ENCODE measurements around the gene MICAL2. TPM values are rescaled to one million over a fixed set of nuclear protein-coding genes. Genes with fewer than 3 reads are reported as not detected.

The MICAL2 gene
- total RNA-seq, 1 experiment from 2014 or later: 151 TPM

DNA sequence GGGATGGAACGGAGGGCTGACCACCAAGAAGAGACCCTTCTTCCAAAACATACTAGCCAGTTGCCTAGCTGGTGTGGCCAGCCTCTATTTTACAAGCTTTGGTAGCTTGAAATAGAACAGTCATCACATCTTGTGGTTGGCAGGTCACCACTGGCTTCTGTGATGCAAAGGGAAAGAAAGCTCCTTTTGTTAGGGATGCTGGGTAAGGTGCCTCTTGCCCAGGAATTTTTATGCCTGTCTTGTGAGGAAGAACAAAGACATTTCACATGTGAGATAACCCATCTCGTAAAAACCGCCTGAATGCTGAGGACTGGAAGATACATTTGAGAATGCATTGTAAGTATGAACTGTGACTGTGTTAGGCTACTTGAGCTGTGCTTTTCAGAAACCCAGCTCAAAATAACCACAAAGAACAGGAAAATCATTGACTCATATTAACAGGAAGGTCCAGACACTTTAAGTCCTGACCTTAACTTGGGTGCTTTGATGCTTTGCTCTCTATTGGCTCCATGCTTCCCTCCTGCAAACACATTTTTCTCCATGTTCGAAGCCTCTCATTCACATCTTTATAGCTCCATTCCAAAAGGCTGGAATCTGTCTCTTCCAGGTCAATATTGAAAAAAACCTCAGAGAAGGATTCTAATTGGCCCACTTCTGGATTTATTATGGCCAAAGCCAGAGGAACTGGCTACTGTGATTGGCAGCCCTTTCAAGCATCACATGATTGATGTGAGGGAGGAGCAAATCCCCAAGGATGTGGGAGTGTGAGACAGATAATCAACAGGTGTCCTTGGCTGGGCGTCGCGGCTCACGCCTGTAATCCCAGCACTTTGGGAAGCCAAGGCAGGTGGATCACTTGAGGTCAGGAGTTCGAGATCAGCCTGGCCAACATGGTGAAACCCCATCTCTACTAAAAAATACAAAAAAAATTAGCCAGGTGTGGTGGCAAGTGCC, 53.9 kb downstream of the MICAL2 start:
- H3K4me3 Mint-ChIP-seq (ENCODE audit: unreplicated experiment): no peak overlapping the region
- no peak overlapping the region for H3K27ac Mint-ChIP-seq (ENCODE audit: low read depth, unreplicated experiment)
- H3K27me3 Mint-ChIP-seq (ENCODE audit: insufficient read depth, unreplicated experiment): no peaks in the 10 kb centered on the region
- intact Hi-C loops (cut with micrococcal nuclease): loop anchor here (5.0 kb wide), 1 partner anchor 42 kb away; no protein-coding TSS in a partner anchor
- POLR2A ChIA-PET: interaction anchor here (0.6 to 2.3 kb wide), 10 partner anchors 11 to 38 kb away, joined by 3 to 17 read pairs (median 4); no protein-coding TSS in a partner anchor
- DNase-seq (ENCODE audit: unreplicated experiment): no peak
- peaks cover 58% of the 10 kb centered on the region for H3K4me1 Mint-ChIP-seq (ENCODE audit: insufficient read depth, unreplicated experiment)
- no peaks in the 10 kb centered on the region for H3K9me3 Mint-ChIP-seq (ENCODE audit: unreplicated experiment)
- CTCF ChIA-PET: interaction anchor here (0.6 to 2.3 kb wide), 9 partner anchors 16 to 121 kb away, joined by 3 to 18 read pairs (median 5); no protein-coding TSS in a partner anchor
- TF ChIP-seq CTCF (IDR thresholded peaks at IDR 0.05; ENCODE audit: unreplicated experiment): no peak
- peaks cover 30% of the 10 kb centered on the region for H3K36me3 Mint-ChIP-seq (ENCODE audit: insufficient read depth, unreplicated experiment)
- BruUV-seq (replicated peaks): no TSS peak

DNA sequence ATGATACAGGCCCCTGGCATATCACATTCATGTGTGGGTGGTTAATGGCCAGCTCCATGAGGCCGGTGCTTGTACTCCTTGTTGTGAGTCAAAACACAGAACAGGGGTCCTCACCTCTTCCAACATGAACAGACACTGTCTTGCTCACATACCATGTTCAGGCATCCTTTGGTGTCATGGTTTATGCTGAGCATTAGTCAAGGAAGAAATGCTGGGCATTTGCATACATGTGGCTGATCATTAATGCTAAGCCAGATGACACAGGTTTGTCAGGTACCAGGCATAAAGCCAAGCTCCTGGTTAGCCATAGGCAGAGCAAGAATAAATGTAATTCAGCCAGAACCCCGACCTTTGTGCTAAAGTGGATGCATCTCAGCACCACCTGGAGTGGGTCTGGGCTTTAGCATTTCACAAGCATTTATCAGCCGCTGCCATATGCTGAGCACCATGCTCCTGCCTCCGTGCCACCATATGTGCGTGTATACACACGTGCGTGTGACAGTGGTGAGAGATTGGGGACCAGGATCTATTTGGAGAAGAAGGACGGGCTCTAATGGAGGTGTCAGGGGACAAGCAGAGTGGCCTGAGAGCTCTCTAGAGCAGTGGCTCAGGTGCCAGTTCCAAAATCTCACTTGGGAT, 55.0 kb downstream of the MICAL2 start:
- no TSS peak for BruUV-seq (replicated peaks)
- Mint-ChIP-seq H3K9me3 (ENCODE audit: unreplicated experiment) (no peaks in the 10 kb centered on the region), H3K36me3 (ENCODE audit: insufficient read depth, unreplicated experiment) (peaks cover 26% of the 10 kb centered on the region), H3K27ac (ENCODE audit: low read depth, unreplicated experiment) (no peak overlapping the region), H3K4me3 (ENCODE audit: unreplicated experiment) (no peak overlapping the region), H3K27me3 (ENCODE audit: insufficient read depth, unreplicated experiment) (no peaks in the 10 kb centered on the region), H3K4me1 (ENCODE audit: insufficient read depth, unreplicated experiment) (peaks cover 48% of the 10 kb centered on the region)
- ChIA-PET POLR2A (interaction anchor here (0.7 to 2.3 kb wide), 5 partner anchors 13 to 40 kb away, joined by 3 to 17 read pairs (median 4); no protein-coding TSS in a partner anchor), CTCF (interaction anchor here (1.2 to 2.3 kb wide), 2 partner anchors 71 to 77 kb away, joined by 6 to 18 read pairs; no protein-coding TSS in a partner anchor)
- no peak for DNase-seq (ENCODE audit: unreplicated experiment)
- TF ChIP-seq CTCF (IDR thresholded peaks at IDR 0.05; ENCODE audit: unreplicated experiment): no peak
- intact Hi-C loops (cut with micrococcal nuclease): loop anchor here (5.0 kb wide), 1 partner anchor 43 kb away; no protein-coding TSS in a partner anchor

- intact Hi-C loops (cut with micrococcal nuclease): loop anchor here (1.0 to 5.0 kb wide), 2 partner anchors 23 to 44 kb away; no protein-coding TSS in a partner anchor
- peaks cover 21% of the 10 kb centered on the region for H3K36me3 Mint-ChIP-seq (ENCODE audit: insufficient read depth, unreplicated experiment)
These were observed 56.1 kb downstream of the MICAL2 start for GRCh38 chr11:12166299-12167060.

More at GRCh38 chr11:12166299-12167060, 56.1 kb downstream of the MICAL2 start:
- Mint-ChIP-seq H3K27ac (ENCODE audit: low read depth, unreplicated experiment) (peak overlapping the region; percentile 8), H3K27me3 (ENCODE audit: insufficient read depth, unreplicated experiment) (no peaks in the 10 kb centered on the region), H3K4me3 (ENCODE audit: unreplicated experiment) (no peak overlapping the region), H3K4me1 (ENCODE audit: insufficient read depth, unreplicated experiment) (peaks cover 48% of the 10 kb centered on the region), H3K9me3 (ENCODE audit: unreplicated experiment) (no peaks in the 10 kb centered on the region)
- no peak for TF ChIP-seq CTCF (IDR thresholded peaks at IDR 0.05; ENCODE audit: unreplicated experiment)
- DNase-seq (ENCODE audit: unreplicated experiment): no peak
- TSS peak; percentile 97 for BruUV-seq (replicated peaks)
- ChIA-PET CTCF (interaction anchor here (0.6 to 1.1 kb wide), 5 partner anchors 18 to 120 kb away, joined by 3 read pairs; no protein-coding TSS in a partner anchor), POLR2A (interaction anchor here (0.6 to 3.6 kb wide), 12 partner anchors 9 to 545 kb away, joined by 3 to 27 read pairs (median 4); no protein-coding TSS in a partner anchor)

Data from MCF 10A (cell line).